Suprapubic skin (tissue), 4 donors: ENCODE results near the gene ADRA2C. TPM values are rescaled to one million over a fixed set of nuclear protein-coding genes. Genes with fewer than 3 reads are reported as not detected.

Source experiments
- DNase-seq, 2 donors: peaks; one replicate each; pipeline ENCODE4 v3.0.0-alpha.2; 2019; ENCODE audit warnings: low spot score in 2 of 2
- H3K27ac ChIP-seq: fragments of 200-600 bp; sonication (generic); one replicate; pipeline ENCODE4 v1.5.1; 2019
- H3K27me3 ChIP-seq: fragments of 200-600 bp; sonication (generic); one replicate; pipeline ENCODE4 v1.5.1; 2019
- H3K36me3 ChIP-seq: fragments of 200-600 bp; sonication (generic); one replicate; pipeline ENCODE4 v1.5.1; 2019
- H3K4me1 ChIP-seq: fragments of 200-600 bp; sonication (generic); one replicate; pipeline ENCODE4 v1.5.1; 2019
- H3K4me3 ChIP-seq: fragments of 200-600 bp; sonication (generic); one replicate; pipeline ENCODE4 v1.5.1; 2019; ENCODE audit warnings: mild to moderate bottlenecking
- H3K9me3 ChIP-seq: fragments of 200-600 bp; sonication (generic); one replicate; pipeline ENCODE4 v1.5.1; 2019
- CTCF ChIP-seq, 2 donors: fragments of 200-600 bp in 1 of 2; fragments of 450-650 bp in 1 of 2; sonication (generic) in 1 of 2; IDR thresholded peaks; one replicate each; pipeline ENCODE4 v1.5.1; 2016 to 2019; ENCODE audit warnings: antibody characterized with exemption in 2 of 2, mild to moderate bottlenecking in 1 of 2, moderate library complexity in 1 of 2
- EP300 ChIP-seq: sonication (generic); formaldehyde crosslinking; IDR thresholded peaks from one replicate; pipeline ENCODE4 v1.6.1; 2017; ENCODE audit warnings: antibody characterized with exemption
- POLR2A ChIP-seq, 2 donors: fragments of 450-650 bp; IDR thresholded peaks; one replicate each; pipeline ENCODE4 v1.6.1; 2017; ENCODE audit warnings: antibody characterized with exemption in 2 of 2, mild to moderate bottlenecking in 2 of 2, moderate library complexity in 2 of 2
- POLR2AphosphoS5 ChIP-seq, 3 donors: sonication (generic); formaldehyde crosslinking; IDR thresholded peaks; one replicate each; pipeline ENCODE4 v1.6.1; 2017; ENCODE audit warnings: antibody characterized with exemption in 3 of 3
- WGBS: methylation state at CpG from one replicate; pipeline ENCODE4 v1.1.5; 2018; 5-methylcytosine and 5-hydroxymethylcytosine counted together
- total RNA-seq, 4 donors: library from RNA; depleted of rRNA; stranded (reverse); fragments of >200 nt; gene quantifications; one replicate each; pipeline ENCODE4 v1.1.0, GENCODE V29; 2016

Gene ADRA2C
- total RNA-seq, 4 donors from 2014 or later: 2.6 to 5.3 (median 4.0) TPM

- Histone ChIP-seq H3K27ac (no peak overlapping the region), H3K4me3 (no peak overlapping the region), H3K36me3 (no peaks in the 10 kb centered on the region), H3K27me3 (peaks cover 25% of the 10 kb centered on the region), H3K4me1 (no peaks in the 10 kb centered on the region), H3K9me3 (peaks cover 10% of the 10 kb centered on the region)
- no peak for DNase-seq
- TF ChIP-seq POLR2A (IDR thresholded peaks at IDR 0.05) (no peak), POLR2AphosphoS5 (IDR thresholded peaks at IDR 0.05) (no peak), EP300 (no peak), CTCF (IDR thresholded peaks at IDR 0.05) (no peak)
- WGBS: 74% methylated on average over 8 of the region's 9 CpGs
These were observed 25.1 kb downstream of the ADRA2C start for GRCh38 chr4:3791256-3791655.

- H3K9me3 ChIP-seq: peaks cover 11% of the 10 kb centered on the region
These were observed 25.8 kb downstream of the ADRA2C start for GRCh38 chr4:3791910-3792542.

GRCh38 chr4:3792813-3793212, 26.6 kb downstream of the ADRA2C start:
- H3K9me3 ChIP-seq: peaks cover 11% of the 10 kb centered on the region
- no peak for DNase-seq
- H3K4me3 ChIP-seq: no peak overlapping the region
- no peak for TF ChIP-seq CTCF (IDR thresholded peaks at IDR 0.05)
- TF ChIP-seq POLR2A (IDR thresholded peaks at IDR 0.05): no peak
- no peaks in the 10 kb centered on the region for H3K4me1 ChIP-seq
- 24% methylated on average over 3 of the region's 3 CpGs for whole genome bisulfite sequencing
- H3K36me3 ChIP-seq: no peaks in the 10 kb centered on the region
- no peak overlapping the region for H3K27ac ChIP-seq
- peaks cover 28% of the 10 kb centered on the region for H3K27me3 ChIP-seq

More at GRCh38 chr4:3791910-3792542, 25.8 kb downstream of the ADRA2C start:
- Histone ChIP-seq H3K27me3 (peaks cover 25% of the 10 kb centered on the region), H3K4me3 (no peak overlapping the region), H3K27ac (no peak overlapping the region), H3K36me3 (no peaks in the 10 kb centered on the region), H3K4me1 (no peaks in the 10 kb centered on the region)
- no peak for DNase-seq
- no peak for TF ChIP-seq POLR2A (IDR thresholded peaks at IDR 0.05)
- TF ChIP-seq CTCF (IDR thresholded peaks at IDR 0.05): no peak
- TF ChIP-seq POLR2AphosphoS5 (IDR thresholded peaks at IDR 0.05): no peak
- TF ChIP-seq EP300: no peak
- WGBS: 36% methylated on average over 3 of the region's 13 CpGs

GRCh38 chr4:3793545-3793944, 27.4 kb downstream of the ADRA2C start:
- H3K27ac ChIP-seq: no peak overlapping the region
- no peaks in the 10 kb centered on the region for H3K36me3 ChIP-seq
- WGBS: 54% methylated on average over 3 of the region's 3 CpGs

GRCh38 chr4:3796960-3797359, 30.8 kb downstream of the ADRA2C start:
- WGBS: 89% methylated on average over 2 of the region's 2 CpGs
- no peak for DNase-seq
- H3K4me1 ChIP-seq: no peaks in the 10 kb centered on the region
- no peaks in the 10 kb centered on the region for H3K36me3 ChIP-seq
- no peak overlapping the region for H3K27ac ChIP-seq
- H3K4me3 ChIP-seq: no peak overlapping the region
- H3K9me3 ChIP-seq: peaks cover 11% of the 10 kb centered on the region
- no peak for TF ChIP-seq POLR2A (IDR thresholded peaks at IDR 0.05)
- no peak for TF ChIP-seq CTCF (IDR thresholded peaks at IDR 0.05)
- no peak for TF ChIP-seq POLR2AphosphoS5 (IDR thresholded peaks at IDR 0.05)
- no peak for TF ChIP-seq EP300
- H3K27me3 ChIP-seq: peaks cover 43% of the 10 kb centered on the region

More at GRCh38 chr4:3793545-3793944, 27.4 kb downstream of the ADRA2C start:
- Histone ChIP-seq H3K4me1 (no peaks in the 10 kb centered on the region), H3K4me3 (no peak overlapping the region), H3K9me3 (peaks cover 11% of the 10 kb centered on the region), H3K27me3 (peaks cover 33% of the 10 kb centered on the region)
- TF ChIP-seq POLR2AphosphoS5 (IDR thresholded peaks at IDR 0.05): no peak
- no peak for TF ChIP-seq CTCF (IDR thresholded peaks at IDR 0.05)
- TF ChIP-seq EP300: no peak
- no peak for TF ChIP-seq POLR2A (IDR thresholded peaks at IDR 0.05)
- no peak for DNase-seq
